ENCODE results near the gene FUT1. TPM values are rescaled to one million over a fixed set of nuclear protein-coding genes. Genes with fewer than 3 reads are reported as not detected.

Gene FUT1
- total RNA-seq, 1 experiment from 2014 or later, result 11.5 TPM

- DNase-seq (ENCODE audit: low spot score) (no peak), ATAC-seq (no peak)
- Mint-ChIP-seq H3K27me3 (ENCODE audit: low read depth) (peaks cover 18% of the 10 kb centered on the region), H3K36me3 (no peaks in the 10 kb centered on the region), H3K4me1 (peaks cover 32% of the 10 kb centered on the region), H3K9me3 (no peaks in the 10 kb centered on the region), H3K4me3 (no peak overlapping the region), H3K27ac (no peak overlapping the region)
- CTCF ChIA-PET, result interaction anchor here (0.6 to 1.4 kb wide), 2 partner anchors 10 to 39 kb away, joined by 3 to 4 read pairs; no protein-coding TSS in a partner anchor
- TF ChIP-seq JUN (CRISPR knock-in tag; IDR thresholded peaks at IDR 0.05) (no peak), ZNF138 (CRISPR knock-in tag; conservative IDR thresholded peaks at IDR 0.05) (no peak), MAX (CRISPR knock-in tag; IDR thresholded peaks at IDR 0.05) (0 out of 2 replicates have a peak, but pooled peaks have one; percentile 18)
- POLR2A ChIA-PET, result no interaction called here
Observed at GRCh38 chr19:48756686-48757085, 4.2 kb upstream of the FUT1 start.

- ATAC-seq (no peak), DNase-seq (ENCODE audit: low spot score) (no peak)
- peaks cover 36% of the 10 kb centered on the region for H3K4me1 Mint-ChIP-seq
- CTCF ChIA-PET, result interaction anchor here (0.6 to 1.3 kb wide), 2 partner anchors 11 to 57 kb away, joined by 3 read pairs; no protein-coding TSS in a partner anchor
- TF ChIP-seq HMGXB4 (CRISPR knock-in tag; IDR thresholded peaks at IDR 0.05) (0 out of 2 replicates have a peak, but pooled peaks have one; percentile 42), MXD4 (CRISPR knock-in tag; IDR thresholded peaks at IDR 0.05; ENCODE audit: borderline replicate concordance) (no peak)
- 0 out of 2 replicates have a peak, but pooled peaks cover 1% of the 10 kb centered on the region for H3K36me3 Mint-ChIP-seq
- no peaks in the 10 kb centered on the region for H3K9me3 Mint-ChIP-seq
- POLR2A ChIA-PET, result no interaction called here
- no peak overlapping the region for H3K4me3 Mint-ChIP-seq
- H3K27me3 Mint-ChIP-seq (ENCODE audit: low read depth), result peaks cover 18% of the 10 kb centered on the region
- no peak overlapping the region for H3K27ac Mint-ChIP-seq
Observed at GRCh38 chr19:48756212-48756611, 3.8 kb upstream of the FUT1 start.

GRCh38 chr19:48755787-48756186 is 3.3 kb upstream of the FUT1 start:
- no peak for ATAC-seq
- no peak for TF ChIP-seq ZNF121 (CRISPR knock-in tag; IDR thresholded peaks at IDR 0.05)
- TF ChIP-seq PRDM15 (CRISPR knock-in tag; IDR thresholded peaks at IDR 0.05), result no peak
- TF ChIP-seq AR (CRISPR knock-in tag; IDR thresholded peaks at IDR 0.05), result no peak
- no peak for TF ChIP-seq ESRRA (CRISPR knock-in tag; IDR thresholded peaks at IDR 0.05; ENCODE audit: borderline replicate concordance)
- no peak for DNase-seq (ENCODE audit: low spot score)
- Mint-ChIP-seq H3K27me3 (ENCODE audit: low read depth) (peaks cover 15% of the 10 kb centered on the region), H3K27ac (no peak overlapping the region; the same call in 1 of the 2 replicates), H3K9me3 (no peaks in the 10 kb centered on the region), H3K36me3 (peaks cover 3% of the 10 kb centered on the region; the same call in 1 of the 2 replicates), H3K4me3 (no peak overlapping the region), H3K4me1 (peaks cover 40% of the 10 kb centered on the region)
- CTCF ChIA-PET, result interaction anchor here (1.3 kb wide), 1 partner anchor 58 kb away, joined by 3 read pairs; no protein-coding TSS in a partner anchor
- POLR2A ChIA-PET, result interaction anchor here (0.5 kb wide), 1 partner anchor 31 kb away, joined by 3 read pairs; no protein-coding TSS in a partner anchor
